Measurements from ENCODE around the gene LCE6A.

LCE6A gene

DNA sequence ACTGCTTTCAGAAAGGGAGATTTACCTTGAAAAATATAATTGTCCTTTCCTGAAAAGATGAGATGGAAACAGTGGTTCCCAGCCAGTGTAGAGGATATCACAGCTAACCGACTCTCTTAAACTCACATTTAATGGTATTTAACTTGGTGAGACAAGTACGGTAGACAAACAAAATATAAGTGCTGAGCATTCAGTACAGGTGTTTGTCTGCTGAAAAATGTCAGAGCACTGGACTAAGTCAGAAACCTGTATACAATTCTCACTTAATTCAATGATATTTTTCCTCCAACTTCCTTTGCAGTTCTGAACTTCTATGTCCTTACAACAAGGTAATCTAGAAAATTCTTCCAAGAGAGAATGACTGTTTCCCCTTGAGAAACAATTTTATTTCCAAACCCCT is 31.0 kb upstream of the LCE6A start, which contains the start of gene LCE1B:
Gene LCE1B (plus strand): TSS at position 301 of the 400 bp plus-strand sequence. CDS start 476 bp downstream, outside the sequence.
- in situ Hi-C loops (cut with HindIII; ENCODE audit: low sequenced_read_pairs), result no loop called here
- TF ChIP-seq, protein P1, sequence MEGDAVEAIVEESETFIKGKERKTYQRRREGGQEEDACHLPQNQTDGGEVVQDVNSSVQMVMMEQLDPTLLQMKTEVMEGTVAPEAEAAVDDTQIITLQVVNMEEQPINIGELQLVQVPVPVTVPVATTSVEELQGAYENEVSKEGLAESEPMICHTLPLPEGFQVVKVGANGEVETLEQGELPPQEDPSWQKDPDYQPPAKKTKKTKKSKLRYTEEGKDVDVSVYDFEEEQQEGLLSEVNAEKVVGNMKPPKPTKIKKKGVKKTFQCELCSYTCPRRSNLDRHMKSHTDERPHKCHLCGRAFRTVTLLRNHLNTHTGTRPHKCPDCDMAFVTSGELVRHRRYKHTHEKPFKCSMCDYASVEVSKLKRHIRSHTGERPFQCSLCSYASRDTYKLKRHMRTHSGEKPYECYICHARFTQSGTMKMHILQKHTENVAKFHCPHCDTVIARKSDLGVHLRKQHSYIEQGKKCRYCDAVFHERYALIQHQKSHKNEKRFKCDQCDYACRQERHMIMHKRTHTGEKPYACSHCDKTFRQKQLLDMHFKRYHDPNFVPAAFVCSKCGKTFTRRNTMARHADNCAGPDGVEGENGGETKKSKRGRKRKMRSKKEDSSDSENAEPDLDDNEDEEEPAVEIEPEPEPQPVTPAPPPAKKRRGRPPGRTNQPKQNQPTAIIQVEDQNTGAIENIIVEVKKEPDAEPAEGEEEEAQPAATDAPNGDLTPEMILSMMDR (IDR thresholded peaks at IDR 0.05; ENCODE audit: low read depth, low read length, missing control alignments), result no peak

DNA sequence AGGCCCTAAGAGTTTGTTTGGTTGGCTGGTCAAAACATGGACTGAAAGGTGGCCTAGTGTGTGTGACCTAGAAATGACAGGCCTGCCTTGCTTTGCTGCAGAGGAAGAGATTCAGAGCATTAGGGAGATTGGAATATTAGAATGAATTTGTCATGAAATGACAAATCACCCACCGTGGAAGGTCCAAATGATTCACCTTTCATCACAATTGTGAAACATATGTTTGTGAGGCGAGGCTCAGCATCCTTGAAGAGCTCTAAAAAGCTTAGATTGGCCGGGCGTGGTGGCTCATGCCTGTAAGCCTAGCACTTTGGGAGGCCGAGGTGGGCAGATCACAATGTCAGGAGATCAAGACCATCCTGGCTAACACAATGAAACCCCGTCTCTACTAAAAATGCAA is 25.3 kb upstream of the LCE6A start:
- DNase-seq (ENCODE audit: low read depth), result no peak
- TF ChIP-seq, protein P1 (IDR thresholded peaks at IDR 0.05; ENCODE audit: low read depth, low read length, missing control alignments), result no peak
- in situ Hi-C loops (cut with HindIII; ENCODE audit: low sequenced_read_pairs), result no loop called here

More for the DNA sequence above, 31.0 kb upstream of the LCE6A start, which contains the start of gene LCE1B:
- no peak within 1 kb of the TSS for H3K4me3 ChIP-seq (ENCODE audit: low read depth, low read length)
- DNase-seq (ENCODE audit: low read depth), result no peak

DNA sequence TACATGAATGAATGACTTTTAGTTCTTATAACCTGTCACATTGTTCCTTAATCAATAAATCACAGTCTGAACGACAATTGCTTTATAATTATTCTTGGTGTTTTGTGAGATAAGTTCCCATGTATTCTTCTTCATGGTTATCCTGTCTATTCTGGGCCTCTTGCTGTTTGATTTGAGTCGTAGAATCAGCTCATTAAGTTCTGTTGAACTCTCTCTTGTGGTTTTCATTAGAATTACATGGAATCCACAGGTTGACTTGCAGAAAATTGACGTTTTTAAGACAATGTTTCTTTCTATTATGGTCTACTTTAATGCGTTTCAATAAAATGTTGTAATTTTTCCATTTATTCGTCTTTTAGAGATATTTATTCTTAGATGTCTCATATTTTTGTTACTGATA is 19.4 kb upstream of the LCE6A start:
- H3K4me3 ChIP-seq (ENCODE audit: low read depth, low read length), result no peak overlapping the region
- in situ Hi-C loops (cut with HindIII; ENCODE audit: low sequenced_read_pairs), result no loop called here
- DNase-seq (ENCODE audit: low read depth), result no peak
- TF ChIP-seq, protein P1 (IDR thresholded peaks at IDR 0.05; ENCODE audit: low read depth, low read length, missing control alignments), result no peak

More for the DNA sequence above, 25.3 kb upstream of the LCE6A start:
- H3K4me3 ChIP-seq (ENCODE audit: low read depth, low read length), result no peak overlapping the region

DNA sequence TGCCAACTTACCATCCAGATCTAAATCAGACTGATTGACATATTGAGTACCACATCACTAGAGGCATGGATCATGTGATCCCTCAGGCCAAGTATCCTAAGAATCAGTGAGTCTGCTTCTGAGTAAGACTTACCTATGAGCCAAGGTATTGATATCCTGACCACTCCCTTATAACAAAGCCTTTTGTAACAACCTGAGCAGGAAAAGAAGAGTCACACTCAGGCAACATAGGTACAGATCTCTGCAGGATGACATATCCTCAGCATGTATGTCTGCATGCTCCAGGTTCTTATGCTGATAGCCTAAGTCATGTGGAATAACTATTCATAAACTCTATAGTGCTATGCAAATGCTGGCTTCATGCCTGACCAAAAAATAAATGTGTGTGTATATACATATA is 17.7 kb upstream of the LCE6A start:
- no peak for DNase-seq (ENCODE audit: low read depth)
- H3K4me3 ChIP-seq (ENCODE audit: low read depth, low read length), result no peak overlapping the region
- TF ChIP-seq, protein P1 (IDR thresholded peaks at IDR 0.05; ENCODE audit: low read depth, low read length, missing control alignments), result no peak
- in situ Hi-C loops (cut with HindIII; ENCODE audit: low sequenced_read_pairs), result no loop called here

DNA sequence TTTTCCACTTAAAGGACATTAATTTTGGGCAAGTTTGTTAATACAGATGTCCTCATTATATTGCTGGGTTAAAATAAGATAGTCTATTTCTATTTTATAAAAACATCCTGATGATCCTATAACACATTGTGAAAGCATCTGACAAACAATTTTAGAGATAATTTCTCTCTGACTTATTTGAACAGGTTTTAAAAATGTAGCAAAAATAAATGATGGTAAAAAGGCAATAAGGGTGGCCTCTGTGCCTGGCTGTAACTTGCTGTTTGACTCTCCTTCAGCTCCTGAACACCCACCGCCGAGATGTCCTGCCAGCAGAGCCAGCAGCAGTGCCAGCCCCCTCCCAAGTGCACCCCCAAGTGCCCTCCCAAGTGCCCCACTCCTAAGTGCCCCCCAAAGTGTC is 15.5 kb upstream of the LCE6A start, which contains the start of gene LCE1A:
Gene LCE1A (plus strand): TSS at position 301 of the 400 bp plus-strand sequence. CDS start 0 bp downstream, at position 301.
- DNase-seq (ENCODE audit: low read depth), result no peak
- TF ChIP-seq, protein P1 (IDR thresholded peaks at IDR 0.05; ENCODE audit: low read depth, low read length, missing control alignments), result no peak
- in situ Hi-C loops (cut with HindIII; ENCODE audit: low sequenced_read_pairs), result no loop called here
- no peak within 1 kb of the TSS for H3K4me3 ChIP-seq (ENCODE audit: low read depth, low read length)

DNA sequence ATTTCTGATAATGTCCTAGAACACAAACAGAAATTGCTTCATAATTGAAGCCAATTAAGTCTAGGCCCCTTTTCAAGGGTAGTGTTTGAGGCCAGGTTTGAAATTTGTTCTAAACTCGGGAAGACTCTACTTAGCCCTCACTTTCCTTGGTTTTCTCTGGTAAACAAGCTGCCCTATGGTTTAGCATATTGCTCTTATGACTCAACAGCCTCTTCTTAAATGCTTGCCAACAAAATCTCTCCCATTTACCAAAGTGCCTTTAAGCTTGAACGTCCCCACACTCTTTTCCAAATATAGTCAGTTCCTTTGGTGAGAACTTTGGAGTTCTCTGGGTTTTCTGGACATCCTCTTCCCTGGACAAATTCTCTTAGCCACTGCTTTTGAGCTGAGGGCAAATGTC is 5.8 kb upstream of the LCE6A start:
- no peak overlapping the region for H3K4me3 ChIP-seq (ENCODE audit: low read depth, low read length)
- in situ Hi-C loops (cut with HindIII; ENCODE audit: low sequenced_read_pairs), result no loop called here
- no peak for DNase-seq (ENCODE audit: low read depth)
- TF ChIP-seq, protein P1 (IDR thresholded peaks at IDR 0.05; ENCODE audit: low read depth, low read length, missing control alignments), result no peak

All from astrocyte of the cerebellum (primary cell).